ENCODE data around the gene CCDC71.

DNA sequence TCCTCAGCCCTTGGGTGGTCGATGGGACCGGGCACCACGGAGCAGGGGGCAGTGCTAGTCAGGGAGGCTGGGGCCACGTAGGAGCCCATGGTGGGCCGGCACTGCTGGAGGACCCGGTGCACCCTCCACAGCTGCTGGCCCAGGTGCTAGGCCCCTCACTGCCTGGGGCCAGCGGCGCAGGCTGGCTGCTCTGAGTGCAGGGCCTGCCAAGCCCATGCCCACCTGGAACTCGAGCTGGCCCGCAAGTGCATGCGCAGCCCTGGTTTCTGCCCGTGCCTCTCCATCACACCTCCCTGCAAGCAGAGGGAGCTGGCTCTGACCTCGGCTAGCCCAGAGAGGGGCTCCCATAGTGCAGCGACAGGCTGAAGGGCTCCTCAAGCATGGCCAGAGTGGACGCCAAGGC is 47.4 kb upstream of the CCDC71 start:
- TF ChIP-seq, protein P1, sequence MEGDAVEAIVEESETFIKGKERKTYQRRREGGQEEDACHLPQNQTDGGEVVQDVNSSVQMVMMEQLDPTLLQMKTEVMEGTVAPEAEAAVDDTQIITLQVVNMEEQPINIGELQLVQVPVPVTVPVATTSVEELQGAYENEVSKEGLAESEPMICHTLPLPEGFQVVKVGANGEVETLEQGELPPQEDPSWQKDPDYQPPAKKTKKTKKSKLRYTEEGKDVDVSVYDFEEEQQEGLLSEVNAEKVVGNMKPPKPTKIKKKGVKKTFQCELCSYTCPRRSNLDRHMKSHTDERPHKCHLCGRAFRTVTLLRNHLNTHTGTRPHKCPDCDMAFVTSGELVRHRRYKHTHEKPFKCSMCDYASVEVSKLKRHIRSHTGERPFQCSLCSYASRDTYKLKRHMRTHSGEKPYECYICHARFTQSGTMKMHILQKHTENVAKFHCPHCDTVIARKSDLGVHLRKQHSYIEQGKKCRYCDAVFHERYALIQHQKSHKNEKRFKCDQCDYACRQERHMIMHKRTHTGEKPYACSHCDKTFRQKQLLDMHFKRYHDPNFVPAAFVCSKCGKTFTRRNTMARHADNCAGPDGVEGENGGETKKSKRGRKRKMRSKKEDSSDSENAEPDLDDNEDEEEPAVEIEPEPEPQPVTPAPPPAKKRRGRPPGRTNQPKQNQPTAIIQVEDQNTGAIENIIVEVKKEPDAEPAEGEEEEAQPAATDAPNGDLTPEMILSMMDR (IDR thresholded peaks at IDR 0.05) = no peak
- TF ChIP-seq ZFX (IDR thresholded peaks at IDR 0.05; ENCODE audit: borderline replicate concordance) = no peak

Data from 22Rv1 (cell line).